ENCODE results near the gene EDA. TPM values are rescaled to one million over a fixed set of nuclear protein-coding genes. Genes with fewer than 3 reads are reported as not detected.

Gene EDA
- total RNA-seq, 2 donors from 2014 or later: 59.0 to 70.6 TPM

GRCh38 chrX:69919749-69920148, 303.8 kb downstream of the EDA start:
- no peaks in the 10 kb centered on the region for H3K9me3 ChIP-seq (ENCODE audit: control insufficient read depth, low read length)
- no peak for TF ChIP-seq CTCF (conservative IDR thresholded peaks at IDR 0.05)
- no peak overlapping the region for H3K27ac ChIP-seq (ENCODE audit: low read depth, low read length)
- peak overlapping the region; percentile 15 for H3K4me3 ChIP-seq (ENCODE audit: low read length)
- no peaks in the 10 kb centered on the region for H3K36me3 ChIP-seq (ENCODE audit: control insufficient read depth, insufficient read depth, low read length)
- Mint-ChIP-seq H3K27me3 (ENCODE audit: insufficient read depth) (no peaks in the 10 kb centered on the region), H3K4me1 (peaks cover 12% of the 10 kb centered on the region), H3K4me3 (no peak overlapping the region), H3K36me3 (ENCODE audit: low read depth) (peaks cover 9% of the 10 kb centered on the region), H3K9me3 (peaks cover 58% of the 10 kb centered on the region), H3K27ac (peak overlapping the region; percentile 79)
- H3K9ac ChIP-seq (ENCODE audit: extremely low read depth, low read length, poor library complexity, severe bottlenecking): peak overlapping the region; percentile 50
- H3K4me1 ChIP-seq (ENCODE audit: control insufficient read depth, insufficient read depth, low read length): no peaks in the 10 kb centered on the region
- no peak for DNase-seq
- H3K27me3 ChIP-seq (ENCODE audit: control insufficient read depth, insufficient read depth, low read length, poor library complexity, severe bottlenecking): no peaks in the 10 kb centered on the region

- Mint-ChIP-seq H3K4me3 (no peak overlapping the region), H3K27ac (no peak overlapping the region), H3K9me3 (peaks cover 40% of the 10 kb centered on the region), H3K4me1 (peaks cover 3% of the 10 kb centered on the region), H3K36me3 (ENCODE audit: low read depth) (no peaks in the 10 kb centered on the region), H3K27me3 (ENCODE audit: insufficient read depth) (no peaks in the 10 kb centered on the region)
- no peak for TF ChIP-seq CTCF (conservative IDR thresholded peaks at IDR 0.05)
- no peak overlapping the region for H3K9ac ChIP-seq (ENCODE audit: extremely low read depth, low read length, poor library complexity, severe bottlenecking)
- 98% methylated on average over 3 of the region's 3 CpGs; no CpG with 5 or more reads in 1 of the 2 experiments for WGBS, 2 experiments (ENCODE audit: insufficient coverage in 1 of 2, insufficient read length in 1 of 2)
- DNase-seq: no peak
- no peaks in the 10 kb centered on the region for H3K4me1 ChIP-seq (ENCODE audit: control insufficient read depth, insufficient read depth, low read length)
- H3K9me3 ChIP-seq (ENCODE audit: control insufficient read depth, low read length): no peaks in the 10 kb centered on the region
- H3K36me3 ChIP-seq (ENCODE audit: control insufficient read depth, insufficient read depth, low read length): peaks cover 4% of the 10 kb centered on the region
- no peak overlapping the region for H3K4me3 ChIP-seq (ENCODE audit: low read length)
- H3K27me3 ChIP-seq (ENCODE audit: control insufficient read depth, insufficient read depth, low read length, poor library complexity, severe bottlenecking): no peaks in the 10 kb centered on the region
- no peak overlapping the region for H3K27ac ChIP-seq (ENCODE audit: low read depth, low read length)
Measured at GRCh38 chrX:69932323-69932722, 316.4 kb downstream of the EDA start.

- H3K36me3 Mint-ChIP-seq (ENCODE audit: low read depth): no peaks in the 10 kb centered on the region
- H3K4me1 Mint-ChIP-seq: no peaks in the 10 kb centered on the region
- Histone ChIP-seq H3K9me3 (ENCODE audit: control insufficient read depth, low read length) (no peaks in the 10 kb centered on the region), H3K36me3 (ENCODE audit: control insufficient read depth, insufficient read depth, low read length) (peaks cover 11% of the 10 kb centered on the region), H3K4me3 (ENCODE audit: low read length) (no peak overlapping the region), H3K9ac (ENCODE audit: extremely low read depth, low read length, poor library complexity, severe bottlenecking) (no peak overlapping the region), H3K4me1 (ENCODE audit: control insufficient read depth, insufficient read depth, low read length) (peaks cover 5% of the 10 kb centered on the region), H3K27me3 (ENCODE audit: control insufficient read depth, insufficient read depth, low read length, poor library complexity, severe bottlenecking) (no peaks in the 10 kb centered on the region), H3K27ac (ENCODE audit: low read depth, low read length) (no peak overlapping the region)
- H3K4me3 Mint-ChIP-seq: no peak overlapping the region
- H3K9me3 Mint-ChIP-seq: peaks cover 48% of the 10 kb centered on the region
- DNase-seq: no peak
- H3K27ac Mint-ChIP-seq: no peak overlapping the region
- WGBS, 2 experiments (ENCODE audit: insufficient coverage in 1 of 2, insufficient read length in 1 of 2): 50% methylated on average over 2 of the region's 2 CpGs; no CpG with 5 or more reads in 1 of the 2 experiments
- H3K27me3 Mint-ChIP-seq (ENCODE audit: insufficient read depth): no peaks in the 10 kb centered on the region
- no peak for TF ChIP-seq CTCF (conservative IDR thresholded peaks at IDR 0.05)
Measured at GRCh38 chrX:69948276-69948797, 332.4 kb downstream of the EDA start.
